WTC11 (cell line): ENCODE data around the gene ATP2A2. TPM values are rescaled to one million over a fixed set of nuclear protein-coding genes. Genes with fewer than 3 reads are reported as not detected.
A peak's percentile ranks its signal among the peaks of the same experiment; 100 is the strongest.
"Not testable (repeated sequence)": the region's sequence is repeated elsewhere in the genome, so short reads cannot be mapped to it uniquely, and the experiment has no call there.

Experiments used
- ATAC-seq: fragments of 200-7000 bp; cut with Tn5 transposase; 2 replicates; pipeline ENCODE4 v1.10.0; 2021; ENCODE audit warnings: mild to moderate bottlenecking, moderate library complexity
- CTCF ChIA-PET: fragments of 300-600 bp; sonication (Branson Sonifier 250); formaldehyde crosslinking; loops from one replicate; lab custom pipeline; 2021; ENCODE audit warnings: antibody characterized with exemption; lab: Charles Lee
- POLR2A ChIA-PET: fragments of 350-600 bp; sonication (Branson Sonifier 250); formaldehyde crosslinking; loops from one replicate; lab custom pipeline; 2021; ENCODE audit warnings: antibody characterized with exemption; lab: Charles Lee
- DNase-seq: peaks from one replicate; pipeline ENCODE4 v3.0.0; 2021; ENCODE audit warnings: low spot score
- H3K27ac Mint-ChIP-seq: 2 replicates; pipeline ENCODE4 v1.8.0; 2021; ENCODE audit warnings: mixed read lengths
- H3K27me3 Mint-ChIP-seq: 2 replicates; pipeline ENCODE4 v1.8.0; 2021; ENCODE audit warnings: low read depth, mild to moderate bottlenecking, moderate library complexity, mixed read lengths
- H3K36me3 Mint-ChIP-seq: 2 replicates; pipeline ENCODE4 v1.8.0; 2021; ENCODE audit warnings: mixed read lengths
- H3K4me1 Mint-ChIP-seq: 2 replicates; pipeline ENCODE4 v1.8.0; 2022; ENCODE audit warnings: mixed read lengths
- H3K4me3 Mint-ChIP-seq: 2 replicates; pipeline ENCODE4 v1.8.0; 2021; ENCODE audit warnings: mild to moderate bottlenecking, moderate library complexity, mixed read lengths
- H3K9me3 Mint-ChIP-seq: 2 replicates; pipeline ENCODE4 v1.8.0; 2021; ENCODE audit warnings: mixed read lengths
- CREB1 ChIP-seq: sonication (generic); formaldehyde crosslinking; IDR thresholded peaks from 2 replicates; pipeline ENCODE4 v1.8.0; 2023; ENCODE audit warnings: mild to moderate bottlenecking, missing genetic modification reagents
- EMX1 ChIP-seq: fragments of 250-450 bp; sonication (Bioruptor Pico); IDR thresholded peaks from 2 replicates; pipeline ENCODE4 v1.8.0; 2021; ENCODE audit warnings: mild to moderate bottlenecking
- FOXJ3 ChIP-seq: sonication (generic); formaldehyde crosslinking; IDR thresholded peaks from 2 replicates; pipeline ENCODE4 v1.9.0; 2021; ENCODE audit warnings: missing genetic modification reagents, mild to moderate bottlenecking, borderline replicate concordance
- GABPB1 ChIP-seq: sonication (generic); formaldehyde crosslinking; IDR thresholded peaks from 2 replicates; pipeline ENCODE4 v1.8.1; 2023; ENCODE audit warnings: mild to moderate bottlenecking, missing genetic modification reagents
- MXD4 ChIP-seq: fragments of 250-450 bp; sonication (Bioruptor Pico); IDR thresholded peaks from 2 replicates; pipeline ENCODE4 v1.8.0; 2021; ENCODE audit warnings: mild to moderate bottlenecking, moderate library complexity, borderline replicate concordance
- NR1H2 ChIP-seq: sonication (generic); formaldehyde crosslinking; IDR thresholded peaks from 2 replicates; pipeline ENCODE4 v1.9.0; 2021; ENCODE audit warnings: mild to moderate bottlenecking, moderate library complexity, missing genetic modification reagents
- PREB ChIP-seq: sonication (generic); formaldehyde crosslinking; IDR thresholded peaks from 2 replicates; pipeline ENCODE4 v1.8.1; 2022; ENCODE audit warnings: mild to moderate bottlenecking, missing genetic modification reagents, moderate library complexity, borderline replicate concordance
- RORB ChIP-seq: fragments of 250-450 bp; sonication (Bioruptor Pico); IDR thresholded peaks from 2 replicates; pipeline ENCODE4 v1.9.0; 2021; ENCODE audit warnings: mild to moderate bottlenecking
- TCF7 ChIP-seq: sonication (generic); formaldehyde crosslinking; IDR thresholded peaks from 2 replicates; pipeline ENCODE4 v1.8.0; 2022; ENCODE audit warnings: mild to moderate bottlenecking, low read depth, missing genetic modification reagents, moderate library complexity
- TEAD1 ChIP-seq: sonication (generic); formaldehyde crosslinking; IDR thresholded peaks from 2 replicates; pipeline ENCODE4 v1.8.0; 2022; ENCODE audit warnings: mild to moderate bottlenecking, missing genetic modification reagents
- TEAD4 ChIP-seq: sonication (generic); formaldehyde crosslinking; IDR thresholded peaks from 2 replicates; pipeline ENCODE4 v1.8.0; 2022; ENCODE audit warnings: mild to moderate bottlenecking, missing genetic modification reagents
- ZBTB21 ChIP-seq: sonication (generic); formaldehyde crosslinking; IDR thresholded peaks from 2 replicates; pipeline ENCODE4 v1.8.1; 2023; ENCODE audit warnings: mild to moderate bottlenecking, missing genetic modification reagents, borderline replicate concordance
- ZMAT4 ChIP-seq: fragments of 250-450 bp; sonication (Bioruptor Pico); IDR thresholded peaks from 2 replicates; pipeline ENCODE4 v1.9.0; 2021; ENCODE audit warnings: mild to moderate bottlenecking
- ZNF232 ChIP-seq: sonication (generic); formaldehyde crosslinking; IDR thresholded peaks from 2 replicates; pipeline ENCODE4 v1.8.0; 2022; ENCODE audit warnings: mild to moderate bottlenecking, missing genetic modification reagents
- ZNF416 ChIP-seq: fragments of 250-450 bp; sonication (Bioruptor Pico); IDR thresholded peaks from 2 replicates; pipeline ENCODE4 v1.9.0; 2021; ENCODE audit warnings: mild to moderate bottlenecking, inconsistent platforms
- total RNA-seq: library from RNA; stranded (reverse); gene quantifications from 3 replicates; pipeline ENCODE4 v1.2.3, GENCODE V29; 2021
- TF ChIP-seq, protein P1 (sequence below): fragments of 250-450 bp; sonication (Bioruptor Pico); IDR thresholded peaks from 2 replicates; pipeline ENCODE4 v1.9.0; 2021; ENCODE audit warnings: mild to moderate bottlenecking
- TF ChIP-seq, protein P2 (sequence below): sonication (generic); formaldehyde crosslinking; IDR thresholded peaks from 2 replicates; pipeline ENCODE4 v1.8.0; 2022; ENCODE audit warnings: mild to moderate bottlenecking, missing genetic modification reagents
- TF ChIP-seq, protein P3 (sequence below): sonication (generic); formaldehyde crosslinking; IDR thresholded peaks from 2 replicates; pipeline ENCODE4 v1.8.0; 2022; ENCODE audit warnings: missing genetic modification reagents

ATP2A2 gene
- total RNA-seq, 1 experiment from 2014 or later, result 239 TPM

GRCh38 chr12:110339184-110339952 lies 58.3 kb downstream of the ATP2A2 start (continued):
- TF ChIP-seq, protein P1, sequence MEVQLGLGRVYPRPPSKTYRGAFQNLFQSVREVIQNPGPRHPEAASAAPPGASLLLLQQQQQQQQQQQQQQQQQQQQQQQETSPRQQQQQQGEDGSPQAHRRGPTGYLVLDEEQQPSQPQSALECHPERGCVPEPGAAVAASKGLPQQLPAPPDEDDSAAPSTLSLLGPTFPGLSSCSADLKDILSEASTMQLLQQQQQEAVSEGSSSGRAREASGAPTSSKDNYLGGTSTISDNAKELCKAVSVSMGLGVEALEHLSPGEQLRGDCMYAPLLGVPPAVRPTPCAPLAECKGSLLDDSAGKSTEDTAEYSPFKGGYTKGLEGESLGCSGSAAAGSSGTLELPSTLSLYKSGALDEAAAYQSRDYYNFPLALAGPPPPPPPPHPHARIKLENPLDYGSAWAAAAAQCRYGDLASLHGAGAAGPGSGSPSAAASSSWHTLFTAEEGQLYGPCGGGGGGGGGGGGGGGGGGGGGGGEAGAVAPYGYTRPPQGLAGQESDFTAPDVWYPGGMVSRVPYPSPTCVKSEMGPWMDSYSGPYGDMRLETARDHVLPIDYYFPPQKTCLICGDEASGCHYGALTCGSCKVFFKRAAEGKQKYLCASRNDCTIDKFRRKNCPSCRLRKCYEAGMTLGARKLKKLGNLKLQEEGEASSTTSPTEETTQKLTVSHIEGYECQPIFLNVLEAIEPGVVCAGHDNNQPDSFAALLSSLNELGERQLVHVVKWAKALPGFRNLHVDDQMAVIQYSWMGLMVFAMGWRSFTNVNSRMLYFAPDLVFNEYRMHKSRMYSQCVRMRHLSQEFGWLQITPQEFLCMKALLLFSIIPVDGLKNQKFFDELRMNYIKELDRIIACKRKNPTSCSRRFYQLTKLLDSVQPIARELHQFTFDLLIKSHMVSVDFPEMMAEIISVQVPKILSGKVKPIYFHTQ (CRISPR knock-in tag), result no peak
- no peak for TF ChIP-seq GABPB1 (CRISPR knock-in tag)
- no peak for TF ChIP-seq ZNF232 (CRISPR knock-in tag)
- no peak for TF ChIP-seq TEAD4 (CRISPR knock-in tag)
- TF ChIP-seq, protein P2, sequence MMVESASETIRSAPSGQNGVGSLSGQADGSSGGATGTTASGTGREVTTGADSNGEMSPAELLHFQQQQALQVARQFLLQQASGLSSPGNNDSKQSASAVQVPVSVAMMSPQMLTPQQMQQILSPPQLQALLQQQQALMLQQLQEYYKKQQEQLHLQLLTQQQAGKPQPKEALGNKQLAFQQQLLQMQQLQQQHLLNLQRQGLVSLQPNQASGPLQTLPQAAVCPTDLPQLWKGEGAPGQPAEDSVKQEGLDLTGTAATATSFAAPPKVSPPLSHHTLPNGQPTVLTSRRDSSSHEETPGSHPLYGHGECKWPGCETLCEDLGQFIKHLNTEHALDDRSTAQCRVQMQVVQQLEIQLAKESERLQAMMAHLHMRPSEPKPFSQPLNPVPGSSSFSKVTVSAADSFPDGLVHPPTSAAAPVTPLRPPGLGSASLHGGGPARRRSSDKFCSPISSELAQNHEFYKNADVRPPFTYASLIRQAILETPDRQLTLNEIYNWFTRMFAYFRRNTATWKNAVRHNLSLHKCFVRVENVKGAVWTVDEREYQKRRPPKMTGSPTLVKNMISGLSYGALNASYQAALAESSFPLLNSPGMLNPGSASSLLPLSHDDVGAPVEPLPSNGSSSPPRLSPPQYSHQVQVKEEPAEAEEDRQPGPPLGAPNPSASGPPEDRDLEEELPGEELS (CRISPR knock-in tag), result no peak
- TF ChIP-seq FOXJ3 (CRISPR knock-in tag), result no peak

DNA sequence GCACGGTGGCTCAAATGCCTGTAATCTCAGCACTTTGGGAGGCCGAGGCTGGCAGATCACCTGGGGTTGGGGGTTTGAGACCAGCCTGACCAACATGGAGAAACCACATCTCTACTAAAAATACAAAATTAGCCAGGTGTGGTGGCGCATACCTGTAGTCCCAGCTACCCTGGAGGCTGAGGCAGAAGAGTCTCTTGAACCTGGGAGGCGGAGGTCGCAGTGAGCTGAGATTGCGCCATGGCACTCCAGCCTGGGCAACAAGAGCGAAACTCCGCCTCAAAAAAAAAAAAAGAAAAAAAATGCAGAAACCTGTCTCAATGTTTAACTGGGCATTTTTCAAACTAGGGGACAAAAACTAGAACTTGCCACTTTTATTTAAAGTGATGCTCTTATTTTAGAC lies 59.2 kb downstream of the ATP2A2 start:
- H3K4me1 Mint-ChIP-seq, H3K4me3 Mint-ChIP-seq, H3K9me3 Mint-ChIP-seq, POLR2A ChIA-PET, H3K27me3 Mint-ChIP-seq, ATAC-seq, DNase-seq: not testable (repeated sequence)
- peak overlapping the region; percentile 57; the same call in 1 of the 2 replicates for H3K27ac Mint-ChIP-seq
- H3K36me3 Mint-ChIP-seq, result peaks cover 96% of the 10 kb centered on the region
- CTCF ChIA-PET, result interaction anchor here (0.7 to 1.7 kb wide), 2 partner anchors 81 to 91 kb away, joined by 3 to 4 read pairs; no protein-coding TSS in a partner anchor

DNA sequence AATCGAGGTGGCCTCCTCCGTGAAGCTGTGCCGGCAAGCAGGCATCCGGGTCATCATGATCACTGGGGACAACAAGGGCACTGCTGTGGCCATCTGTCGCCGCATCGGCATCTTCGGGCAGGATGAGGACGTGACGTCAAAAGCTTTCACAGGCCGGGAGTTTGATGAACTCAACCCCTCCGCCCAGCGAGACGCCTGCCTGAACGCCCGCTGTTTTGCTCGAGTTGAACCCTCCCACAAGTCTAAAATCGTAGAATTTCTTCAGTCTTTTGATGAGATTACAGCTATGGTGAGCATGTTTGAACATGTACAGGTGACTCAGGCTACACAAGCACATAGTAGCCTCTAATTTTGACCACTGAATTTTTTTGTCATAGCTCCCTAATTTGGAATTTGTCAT lies 59.7 kb downstream of the ATP2A2 start:
- ChIA-PET POLR2A (no interaction called here), CTCF (interaction anchor here (0.7 kb wide), 1 partner anchor 81 kb away, joined by 3 read pairs; no protein-coding TSS in a partner anchor)
- H3K36me3 Mint-ChIP-seq, result peaks cover 95% of the 10 kb centered on the region

More for the DNA sequence above, 59.7 kb downstream of the ATP2A2 start:
- peak overlapping the region; percentile 57; the same call in 1 of the 2 replicates for H3K27ac Mint-ChIP-seq
- ATAC-seq (no peak), DNase-seq (no peak)
- TF ChIP-seq ZNF416 (CRISPR knock-in tag) (no peak), ZMAT4 (CRISPR knock-in tag) (no peak), MXD4 (CRISPR knock-in tag) (no peak), ZBTB21 (CRISPR knock-in tag) (no peak), EMX1 (CRISPR knock-in tag) (no peak), NR1H2 (no peak), TEAD1 (CRISPR knock-in tag) (no peak), TEAD4 (CRISPR knock-in tag) (no peak), RORB (CRISPR knock-in tag) (no peak), TCF7 (CRISPR knock-in tag) (no peak), PREB (CRISPR knock-in tag) (no peak), CREB1 (CRISPR knock-in tag) (no peak)
- TF ChIP-seq, protein P1 (CRISPR knock-in tag), result no peak
- TF ChIP-seq, protein P3, sequence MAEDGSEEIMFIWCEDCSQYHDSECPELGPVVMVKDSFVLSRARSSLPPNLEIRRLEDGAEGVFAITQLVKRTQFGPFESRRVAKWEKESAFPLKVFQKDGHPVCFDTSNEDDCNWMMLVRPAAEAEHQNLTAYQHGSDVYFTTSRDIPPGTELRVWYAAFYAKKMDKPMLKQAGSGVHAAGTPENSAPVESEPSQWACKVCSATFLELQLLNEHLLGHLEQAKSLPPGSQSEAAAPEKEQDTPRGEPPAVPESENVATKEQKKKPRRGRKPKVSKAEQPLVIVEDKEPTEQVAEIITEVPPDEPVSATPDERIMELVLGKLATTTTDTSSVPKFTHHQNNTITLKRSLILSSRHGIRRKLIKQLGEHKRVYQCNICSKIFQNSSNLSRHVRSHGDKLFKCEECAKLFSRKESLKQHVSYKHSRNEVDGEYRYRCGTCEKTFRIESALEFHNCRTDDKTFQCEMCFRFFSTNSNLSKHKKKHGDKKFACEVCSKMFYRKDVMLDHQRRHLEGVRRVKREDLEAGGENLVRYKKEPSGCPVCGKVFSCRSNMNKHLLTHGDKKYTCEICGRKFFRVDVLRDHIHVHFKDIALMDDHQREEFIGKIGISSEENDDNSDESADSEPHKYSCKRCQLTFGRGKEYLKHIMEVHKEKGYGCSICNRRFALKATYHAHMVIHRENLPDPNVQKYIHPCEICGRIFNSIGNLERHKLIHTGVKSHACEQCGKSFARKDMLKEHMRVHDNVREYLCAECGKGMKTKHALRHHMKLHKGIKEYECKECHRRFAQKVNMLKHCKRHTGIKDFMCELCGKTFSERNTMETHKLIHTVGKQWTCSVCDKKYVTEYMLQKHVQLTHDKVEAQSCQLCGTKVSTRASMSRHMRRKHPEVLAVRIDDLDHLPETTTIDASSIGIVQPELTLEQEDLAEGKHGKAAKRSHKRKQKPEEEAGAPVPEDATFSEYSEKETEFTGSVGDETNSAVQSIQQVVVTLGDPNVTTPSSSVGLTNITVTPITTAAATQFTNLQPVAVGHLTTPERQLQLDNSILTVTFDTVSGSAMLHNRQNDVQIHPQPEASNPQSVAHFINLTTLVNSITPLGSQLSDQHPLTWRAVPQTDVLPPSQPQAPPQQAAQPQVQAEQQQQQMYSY (CRISPR knock-in tag), result no peak
- H3K27me3 Mint-ChIP-seq, result no peaks in the 10 kb centered on the region
- no peak overlapping the region for H3K4me3 Mint-ChIP-seq
- no peaks in the 10 kb centered on the region for H3K9me3 Mint-ChIP-seq
- H3K4me1 Mint-ChIP-seq, result no peaks in the 10 kb centered on the region
